ENCODE data around the gene DMBT1.

DNA sequence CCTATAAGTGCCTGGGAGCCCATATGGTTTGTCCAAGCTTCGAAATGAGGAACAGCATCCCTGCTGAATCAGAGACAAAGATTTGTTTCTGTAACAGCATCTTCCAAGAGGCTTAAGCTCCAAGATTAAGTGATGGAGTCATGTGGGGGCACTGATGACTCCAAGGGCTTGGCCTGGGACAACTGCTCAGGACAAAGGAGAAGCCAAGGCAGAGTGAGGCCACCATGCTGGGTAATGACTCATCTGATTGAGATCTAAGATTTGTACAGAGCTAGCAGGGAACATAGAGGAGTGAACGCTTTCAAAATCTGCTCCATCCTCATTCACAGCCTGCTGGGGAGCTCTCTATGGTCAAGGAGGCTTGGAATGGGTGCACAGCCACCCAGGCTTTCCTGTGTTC, 89.8 kb downstream of the DMBT1 start:
- TF ChIP-seq CTCF (conservative IDR thresholded peaks at IDR 0.05; ENCODE audit: low read length) (no peak), EZH2phosphoT487 (IDR thresholded peaks at IDR 0.05; ENCODE audit: borderline replicate concordance, low read depth, low read length) (no peak)

Measured in OCI-LY7 (cell line).